SK-N-SH treated with all-trans-retinoic acid at 6 μM for 48 hours (cell line): ENCODE data around the gene KLHL26.

Source experiments
- ATAC-seq: fragments of 200-7000 bp; cut with Tn5 transposase; 3 replicates; pipeline ENCODE4 v1.9.1; 2020; ENCODE audit warnings: mild to moderate bottlenecking, moderate library complexity
- BACH2 ChIP-seq: fragments of 250-450 bp; sonication (Bioruptor Pico); IDR thresholded peaks from 2 replicates; pipeline ENCODE4 v1.9.0; 2021; ENCODE audit warnings: mild to moderate bottlenecking, borderline replicate concordance
- CSDC2 ChIP-seq: fragments of 250-450 bp; sonication (Bioruptor Pico); IDR thresholded peaks from 2 replicates; pipeline ENCODE4 v1.5.0; 2020; ENCODE audit warnings: mild to moderate bottlenecking, moderate library complexity
- ESRRG ChIP-seq: fragments of 250-450 bp; sonication (Bioruptor Pico); IDR thresholded peaks from 2 replicates; pipeline ENCODE4 v1.6.1; 2021; ENCODE audit warnings: mild to moderate bottlenecking
- GLIS3 ChIP-seq: fragments of 250-450 bp; sonication (Bioruptor Pico); IDR thresholded peaks from 2 replicates; pipeline ENCODE4 v1.5.0; 2020; ENCODE audit warnings: mild to moderate bottlenecking, moderate library complexity
- ISL1 ChIP-seq: fragments of 250-450 bp; sonication (Bioruptor Pico); IDR thresholded peaks from 2 replicates; pipeline ENCODE4 v2.1.2; 2022; ENCODE audit warnings: mild to moderate bottlenecking, moderate library complexity
- OSR1 ChIP-seq: fragments of 250-450 bp; sonication (Bioruptor Pico); IDR thresholded peaks from 2 replicates; pipeline ENCODE4 v1.8.0; 2022; ENCODE audit warnings: moderate library complexity, mild to moderate bottlenecking, inconsistent platforms
- PPARA ChIP-seq: fragments of 250-450 bp; sonication (Bioruptor Pico); IDR thresholded peaks from 2 replicates; pipeline ENCODE4 v1.5.0; 2020; ENCODE audit warnings: mild to moderate bottlenecking, borderline replicate concordance
- RARB ChIP-seq: fragments of 250-450 bp; sonication (Bioruptor Pico); IDR thresholded peaks from 2 replicates; pipeline ENCODE4 v1.8.0; 2021; ENCODE audit warnings: mild to moderate bottlenecking, moderate library complexity
- SNAI2 ChIP-seq: fragments of 250-450 bp; sonication (Bioruptor Pico); IDR thresholded peaks from 2 replicates; pipeline ENCODE4 v1.5.0; 2020; ENCODE audit warnings: mild to moderate bottlenecking, moderate library complexity
- TCF4 ChIP-seq: fragments of 250-450 bp; sonication (Bioruptor Pico); IDR thresholded peaks from 2 replicates; pipeline ENCODE4 v1.8.0; 2021; ENCODE audit warnings: mild to moderate bottlenecking, moderate library complexity, borderline replicate concordance
- TOX ChIP-seq: fragments of 250-450 bp; sonication (Bioruptor Pico); IDR thresholded peaks from 2 replicates; pipeline ENCODE4 v1.8.0; 2021; ENCODE audit warnings: mild to moderate bottlenecking, moderate library complexity, borderline replicate concordance
- ZFP3 ChIP-seq: fragments of 250-450 bp; sonication (Bioruptor Pico); IDR thresholded peaks from 2 replicates; pipeline ENCODE4 v1.5.0; 2020; ENCODE audit warnings: mild to moderate bottlenecking, moderate library complexity
- ZFP30 ChIP-seq: fragments of 450-650 bp; formaldehyde crosslinking; IDR thresholded peaks from 2 replicates; pipeline ENCODE4 v1.5.0; 2022; ENCODE audit warnings: mild to moderate bottlenecking, moderate library complexity
- ZNF565 ChIP-seq: fragments of 450-650 bp; formaldehyde crosslinking; conservative IDR thresholded peaks from 2 replicates; pipeline ENCODE4 v1.5.0; 2020; ENCODE audit warnings: low read depth, mild to moderate bottlenecking, moderate library complexity
- ZNF70 ChIP-seq: fragments of 450-650 bp; formaldehyde crosslinking; IDR thresholded peaks from 2 replicates; pipeline ENCODE4 v1.5.0; 2020; ENCODE audit warnings: mild to moderate bottlenecking, moderate library complexity
- ZNF8 ChIP-seq: fragments of 450-650 bp; formaldehyde crosslinking; IDR thresholded peaks from 2 replicates; pipeline ENCODE4 v1.5.0; 2020; ENCODE audit warnings: mild to moderate bottlenecking, moderate library complexity
- TF ChIP-seq, protein P1 (sequence below): fragments of 250-450 bp; sonication (Bioruptor Pico); IDR thresholded peaks from 2 replicates; pipeline ENCODE4 v1.8.0; 2020; ENCODE audit warnings: mild to moderate bottlenecking, moderate library complexity, borderline replicate concordance
- TF ChIP-seq, protein P2 (sequence below): fragments of 250-450 bp; sonication (Bioruptor Pico); IDR thresholded peaks from 2 replicates; pipeline ENCODE4 v1.5.1; 2021; ENCODE audit warnings: mild to moderate bottlenecking, moderate library complexity
- TF ChIP-seq, protein P3 (sequence below): fragments of 250-450 bp; sonication (Bioruptor Pico); IDR thresholded peaks from 2 replicates; pipeline ENCODE4 v1.5.0; 2020; ENCODE audit warnings: mild to moderate bottlenecking, moderate library complexity
- TF ChIP-seq, protein P4 (sequence below): fragments of 250-450 bp; sonication (Bioruptor Pico); IDR thresholded peaks from 2 replicates; pipeline ENCODE4 v1.5.1; 2020; ENCODE audit warnings: low read depth, mild to moderate bottlenecking, moderate library complexity
- TF ChIP-seq, protein P5 (sequence below): fragments of 250-450 bp; sonication (Bioruptor Pico); IDR thresholded peaks from 2 replicates; pipeline ENCODE4 v1.8.0; 2021; ENCODE audit warnings: low read depth, mild to moderate bottlenecking, moderate library complexity, borderline replicate concordance

KLHL26 gene

DNA sequence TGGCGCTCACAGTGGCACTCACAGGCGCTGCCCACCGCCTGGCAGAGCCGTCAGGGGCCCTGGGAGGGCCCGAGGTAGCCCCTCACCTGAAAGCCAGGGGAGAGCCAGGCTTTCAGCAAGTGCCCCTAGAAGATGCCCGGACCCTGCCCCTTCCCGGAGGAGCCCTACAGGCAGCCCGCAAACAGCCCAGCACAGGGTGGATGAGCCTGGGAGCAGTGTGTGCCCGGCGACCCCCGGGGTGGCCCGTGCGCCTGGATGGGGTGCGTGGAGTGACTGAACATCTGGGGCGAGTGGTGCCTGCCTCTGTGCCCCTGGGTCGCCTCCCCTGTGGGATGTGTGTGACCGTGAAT, 31.7 kb upstream of the KLHL26 start:
- TF ChIP-seq, protein P1, sequence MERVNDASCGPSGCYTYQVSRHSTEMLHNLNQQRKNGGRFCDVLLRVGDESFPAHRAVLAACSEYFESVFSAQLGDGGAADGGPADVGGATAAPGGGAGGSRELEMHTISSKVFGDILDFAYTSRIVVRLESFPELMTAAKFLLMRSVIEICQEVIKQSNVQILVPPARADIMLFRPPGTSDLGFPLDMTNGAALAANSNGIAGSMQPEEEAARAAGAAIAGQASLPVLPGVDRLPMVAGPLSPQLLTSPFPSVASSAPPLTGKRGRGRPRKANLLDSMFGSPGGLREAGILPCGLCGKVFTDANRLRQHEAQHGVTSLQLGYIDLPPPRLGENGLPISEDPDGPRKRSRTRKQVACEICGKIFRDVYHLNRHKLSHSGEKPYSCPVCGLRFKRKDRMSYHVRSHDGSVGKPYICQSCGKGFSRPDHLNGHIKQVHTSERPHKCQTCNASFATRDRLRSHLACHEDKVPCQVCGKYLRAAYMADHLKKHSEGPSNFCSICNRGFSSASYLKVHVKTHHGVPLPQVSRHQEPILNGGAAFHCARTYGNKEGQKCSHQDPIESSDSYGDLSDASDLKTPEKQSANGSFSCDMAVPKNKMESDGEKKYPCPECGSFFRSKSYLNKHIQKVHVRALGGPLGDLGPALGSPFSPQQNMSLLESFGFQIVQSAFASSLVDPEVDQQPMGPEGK (CRISPR knock-in tag), result no peak
- TF ChIP-seq ESRRG (CRISPR knock-in tag) (no peak), ZNF565 (CRISPR knock-in tag) (no peak), CSDC2 (CRISPR knock-in tag) (no peak), ZNF70 (CRISPR knock-in tag) (no peak), OSR1 (CRISPR knock-in tag) (no peak), RARB (CRISPR knock-in tag) (no peak), GLIS3 (CRISPR knock-in tag) (no peak), ZFP3 (CRISPR knock-in tag) (no peak), TCF4 (CRISPR knock-in tag) (no peak), ZFP30 (no peak), ZNF8 (CRISPR knock-in tag) (no peak), BACH2 (CRISPR knock-in tag) (no peak), PPARA (CRISPR knock-in tag) (no peak), TOX (CRISPR knock-in tag) (no peak)
- TF ChIP-seq, protein P2, sequence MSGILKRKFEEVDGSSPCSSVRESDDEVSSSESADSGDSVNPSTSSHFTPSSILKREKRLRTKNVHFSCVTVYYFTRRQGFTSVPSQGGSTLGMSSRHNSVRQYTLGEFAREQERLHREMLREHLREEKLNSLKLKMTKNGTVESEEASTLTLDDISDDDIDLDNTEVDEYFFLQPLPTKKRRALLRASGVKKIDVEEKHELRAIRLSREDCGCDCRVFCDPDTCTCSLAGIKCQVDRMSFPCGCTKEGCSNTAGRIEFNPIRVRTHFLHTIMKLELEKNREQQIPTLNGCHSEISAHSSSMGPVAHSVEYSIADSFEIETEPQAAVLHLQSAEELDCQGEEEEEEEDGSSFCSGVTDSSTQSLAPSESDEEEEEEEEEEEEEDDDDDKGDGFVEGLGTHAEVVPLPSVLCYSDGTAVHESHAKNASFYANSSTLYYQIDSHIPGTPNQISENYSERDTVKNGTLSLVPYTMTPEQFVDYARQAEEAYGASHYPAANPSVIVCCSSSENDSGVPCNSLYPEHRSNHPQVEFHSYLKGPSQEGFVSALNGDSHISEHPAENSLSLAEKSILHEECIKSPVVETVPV (CRISPR knock-in tag), result no peak
- TF ChIP-seq, protein P3, sequence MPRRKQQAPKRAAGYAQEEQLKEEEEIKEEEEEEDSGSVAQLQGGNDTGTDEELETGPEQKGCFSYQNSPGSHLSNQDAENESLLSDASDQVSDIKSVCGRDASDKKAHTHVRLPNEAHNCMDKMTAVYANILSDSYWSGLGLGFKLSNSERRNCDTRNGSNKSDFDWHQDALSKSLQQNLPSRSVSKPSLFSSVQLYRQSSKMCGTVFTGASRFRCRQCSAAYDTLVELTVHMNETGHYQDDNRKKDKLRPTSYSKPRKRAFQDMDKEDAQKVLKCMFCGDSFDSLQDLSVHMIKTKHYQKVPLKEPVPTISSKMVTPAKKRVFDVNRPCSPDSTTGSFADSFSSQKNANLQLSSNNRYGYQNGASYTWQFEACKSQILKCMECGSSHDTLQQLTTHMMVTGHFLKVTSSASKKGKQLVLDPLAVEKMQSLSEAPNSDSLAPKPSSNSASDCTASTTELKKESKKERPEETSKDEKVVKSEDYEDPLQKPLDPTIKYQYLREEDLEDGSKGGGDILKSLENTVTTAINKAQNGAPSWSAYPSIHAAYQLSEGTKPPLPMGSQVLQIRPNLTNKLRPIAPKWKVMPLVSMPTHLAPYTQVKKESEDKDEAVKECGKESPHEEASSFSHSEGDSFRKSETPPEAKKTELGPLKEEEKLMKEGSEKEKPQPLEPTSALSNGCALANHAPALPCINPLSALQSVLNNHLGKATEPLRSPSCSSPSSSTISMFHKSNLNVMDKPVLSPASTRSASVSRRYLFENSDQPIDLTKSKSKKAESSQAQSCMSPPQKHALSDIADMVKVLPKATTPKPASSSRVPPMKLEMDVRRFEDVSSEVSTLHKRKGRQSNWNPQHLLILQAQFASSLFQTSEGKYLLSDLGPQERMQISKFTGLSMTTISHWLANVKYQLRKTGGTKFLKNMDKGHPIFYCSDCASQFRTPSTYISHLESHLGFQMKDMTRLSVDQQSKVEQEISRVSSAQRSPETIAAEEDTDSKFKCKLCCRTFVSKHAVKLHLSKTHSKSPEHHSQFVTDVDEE, result no peak
- no peak for ATAC-seq

DNA sequence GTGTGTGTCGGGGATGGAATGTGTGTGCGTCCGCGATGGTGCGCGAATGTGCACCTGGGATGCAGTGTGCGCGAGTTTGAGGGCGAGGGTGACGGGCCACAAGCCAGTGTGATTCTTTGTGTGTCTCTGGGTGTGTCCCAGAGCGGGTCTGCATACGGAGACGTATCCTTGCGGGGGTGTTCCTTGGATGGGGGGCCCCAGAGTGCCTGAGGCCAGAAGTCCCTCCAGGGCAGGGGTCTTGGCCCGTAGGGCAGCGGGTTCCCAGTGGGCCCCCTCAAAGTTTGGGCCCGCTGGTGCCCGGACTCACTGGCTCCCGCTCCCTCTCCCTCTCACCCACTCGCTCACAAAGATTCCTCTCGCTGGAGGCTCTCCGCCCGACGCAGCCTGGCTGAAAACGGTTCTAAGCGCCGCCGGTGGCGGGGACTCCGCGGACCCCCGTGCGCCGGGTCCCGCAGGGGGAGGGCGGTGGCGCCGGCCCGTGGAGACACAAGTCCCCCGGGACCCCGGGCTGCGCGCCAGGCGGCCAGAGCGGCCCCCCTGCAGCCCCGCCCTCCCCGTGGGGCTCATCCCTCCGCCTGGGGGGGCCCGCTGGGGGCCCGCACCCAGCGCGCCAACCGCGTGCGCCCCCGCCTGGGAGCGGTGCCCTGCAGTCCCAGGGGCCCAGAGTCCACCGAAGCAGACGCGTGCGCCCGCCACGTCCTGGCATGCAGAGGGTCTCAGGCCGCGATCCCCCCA, 31.1 kb upstream of the KLHL26 start:
- TF ChIP-seq ZNF8 (CRISPR knock-in tag) (no peak), ZFP3 (CRISPR knock-in tag) (no peak)
- TF ChIP-seq, all 23 proteins: peak for 0
- no peak for ATAC-seq

DNA sequence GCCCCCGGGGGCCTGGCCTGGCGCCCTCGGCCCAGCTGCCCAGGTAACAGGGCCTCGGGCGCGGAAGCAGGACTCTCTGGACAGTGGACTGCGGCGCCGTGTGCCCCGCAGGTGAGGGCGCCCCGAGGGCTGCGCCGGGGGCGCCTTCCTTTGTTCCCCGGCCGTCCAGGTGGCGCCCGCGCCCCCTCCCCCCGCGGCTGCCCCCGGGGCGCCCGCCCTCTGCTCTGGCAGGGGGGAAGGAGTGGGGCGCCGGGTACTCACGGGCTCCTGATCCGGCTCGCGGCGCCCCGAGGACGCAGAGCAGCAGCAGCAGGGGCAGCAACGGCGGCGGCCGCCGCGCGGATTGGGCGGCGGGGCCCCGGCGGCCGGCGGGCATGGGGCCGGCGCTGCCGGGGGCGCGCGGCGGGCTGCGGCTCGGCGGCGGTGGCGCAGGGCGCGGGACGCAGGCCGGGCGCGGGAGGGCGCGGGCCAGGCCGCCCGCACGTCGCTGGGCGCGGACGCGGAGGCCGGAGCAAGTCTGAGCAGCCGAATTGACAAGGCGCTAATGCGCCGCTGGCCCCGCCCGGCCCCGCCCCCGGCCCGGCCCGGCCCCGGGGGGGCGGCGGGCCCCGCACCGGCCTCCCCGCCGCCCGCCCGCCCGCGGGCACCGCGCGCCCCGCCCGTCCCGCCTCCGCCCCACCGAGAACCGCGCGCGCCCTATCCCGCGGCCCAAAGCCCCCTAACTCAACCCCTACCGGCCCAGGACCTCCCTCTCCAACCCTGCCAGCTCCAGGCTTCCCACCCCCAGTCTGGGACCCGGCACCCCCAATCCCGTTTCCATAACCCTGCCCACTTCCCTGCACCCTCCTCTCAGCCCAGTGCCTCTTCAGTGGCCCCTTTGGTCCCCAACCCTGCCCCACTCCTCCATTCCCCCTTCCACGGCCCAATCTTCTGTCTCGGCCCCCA, 30.3 kb upstream of the KLHL26 start, which contains the start of gene CRLF1:
Gene CRLF1 (minus strand): TSS at position 519 of the 945 bp plus-strand sequence. CDS start 143 bp downstream, at position 376.
- TF ChIP-seq TCF4 (CRISPR knock-in tag), result no peak
- no peak for TF ChIP-seq ISL1 (CRISPR knock-in tag)
- TF ChIP-seq GLIS3 (CRISPR knock-in tag), result no peak
- no peak for TF ChIP-seq ESRRG (CRISPR knock-in tag)
- TF ChIP-seq CSDC2 (CRISPR knock-in tag), result no peak
- no peak for TF ChIP-seq SNAI2 (CRISPR knock-in tag)
- no peak for TF ChIP-seq ZNF565 (CRISPR knock-in tag)
- no peak for TF ChIP-seq ZNF70 (CRISPR knock-in tag)
- TF ChIP-seq, protein P4, sequence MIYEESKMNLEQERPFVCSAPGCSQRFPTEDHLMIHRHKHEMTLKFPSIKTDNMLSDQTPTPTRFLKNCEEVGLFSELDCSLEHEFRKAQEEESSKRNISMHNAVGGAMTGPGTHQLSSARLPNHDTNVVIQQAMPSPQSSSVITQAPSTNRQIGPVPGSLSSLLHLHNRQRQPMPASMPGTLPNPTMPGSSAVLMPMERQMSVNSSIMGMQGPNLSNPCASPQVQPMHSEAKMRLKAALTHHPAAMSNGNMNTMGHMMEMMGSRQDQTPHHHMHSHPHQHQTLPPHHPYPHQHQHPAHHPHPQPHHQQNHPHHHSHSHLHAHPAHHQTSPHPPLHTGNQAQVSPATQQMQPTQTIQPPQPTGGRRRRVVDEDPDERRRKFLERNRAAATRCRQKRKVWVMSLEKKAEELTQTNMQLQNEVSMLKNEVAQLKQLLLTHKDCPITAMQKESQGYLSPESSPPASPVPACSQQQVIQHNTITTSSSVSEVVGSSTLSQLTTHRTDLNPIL (CRISPR knock-in tag), result no peak
- TF ChIP-seq BACH2 (CRISPR knock-in tag), result no peak
- TF ChIP-seq, protein P2 (CRISPR knock-in tag), result no peak
- TF ChIP-seq, protein P5, sequence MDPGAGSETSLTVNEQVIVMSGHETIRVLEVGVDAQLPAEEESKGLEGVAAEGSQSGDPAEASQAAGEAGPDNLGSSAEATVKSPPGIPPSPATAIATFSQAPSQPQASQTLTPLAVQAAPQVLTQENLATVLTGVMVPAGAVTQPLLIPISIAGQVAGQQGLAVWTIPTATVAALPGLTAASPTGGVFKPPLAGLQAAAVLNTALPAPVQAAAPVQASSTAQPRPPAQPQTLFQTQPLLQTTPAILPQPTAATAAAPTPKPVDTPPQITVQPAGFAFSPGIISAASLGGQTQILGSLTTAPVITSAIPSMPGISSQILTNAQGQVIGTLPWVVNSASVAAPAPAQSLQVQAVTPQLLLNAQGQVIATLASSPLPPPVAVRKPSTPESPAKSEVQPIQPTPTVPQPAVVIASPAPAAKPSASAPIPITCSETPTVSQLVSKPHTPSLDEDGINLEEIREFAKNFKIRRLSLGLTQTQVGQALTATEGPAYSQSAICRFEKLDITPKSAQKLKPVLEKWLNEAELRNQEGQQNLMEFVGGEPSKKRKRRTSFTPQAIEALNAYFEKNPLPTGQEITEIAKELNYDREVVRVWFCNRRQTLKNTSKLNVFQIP (CRISPR knock-in tag), result no peak
- ATAC-seq, result no peak
